T47D (cell line): ENCODE measurements around the gene ELP5.

Experiments
- DNase-seq, 2 experiments: peaks; one replicate each; pipeline versions ENCODE4 v3.0.0 to v3.0.0-alpha.2; 2011 to 2012; ENCODE audit warnings: low read depth in 1 of 2, low spot score in 1 of 2
- JUND ChIP-seq: IDR thresholded peaks from 2 replicates; pipeline ENCODE4 v1.6.1; 2012; ENCODE audit warnings: low read depth
- in situ Hi-C: cut with HindIII; loops from 2 replicates; pipeline ENCODE4 v1.10.0; 2016; ENCODE audit warnings: low sequenced_read_pairs, low pct_unique_long_range_greater_than_20kb

The ELP5 gene

GRCh38 chr17:7252176-7253043, at the start of gene ELP5:
ELP5 (plus strand) TSS chr17:7252215; CDS start chr17:7252551, 336 bp downstream.
- DNase-seq = peak; percentile 42 to 94
- in situ Hi-C loops = no loop called here
- TF ChIP-seq JUND = no peak

GRCh38 chr17:7203391-7203790, 48.6 kb upstream of the ELP5 start:
- TF ChIP-seq JUND = no peak
- DNase-seq = no peak
- in situ Hi-C loops = no loop called here

- TF ChIP-seq JUND = no peak
- no peak for DNase-seq
- in situ Hi-C loops = no loop called here
These were observed 47.7 kb upstream of the ELP5 start for GRCh38 chr17:7204336-7204735.

GRCh38 chr17:7204828-7205461, 47.1 kb upstream of the ELP5 start:
- no peak for TF ChIP-seq JUND
- in situ Hi-C loops = no loop called here
- no peak for DNase-seq

- in situ Hi-C loops = no loop called here
- TF ChIP-seq JUND = no peak
- DNase-seq = no peak
These were observed 46.5 kb upstream of the ELP5 start for GRCh38 chr17:7205561-7205960.

- TF ChIP-seq JUND = no peak
- in situ Hi-C loops = no loop called here
- no peak for DNase-seq
These were observed 44.7 kb upstream of the ELP5 start for GRCh38 chr17:7207120-7208001.

- no peak for TF ChIP-seq JUND
- in situ Hi-C loops = no loop called here
- DNase-seq = no peak
These were observed 43.9 kb upstream of the ELP5 start for GRCh38 chr17:7208027-7208571.

GRCh38 chr17:7208754-7209460, 43.1 kb upstream of the ELP5 start:
- TF ChIP-seq JUND = no peak
- DNase-seq = no peak
- in situ Hi-C loops = no loop called here

- in situ Hi-C loops = no loop called here
- no peak for TF ChIP-seq JUND
- DNase-seq = no peak
These were observed 40.3 kb upstream of the ELP5 start for GRCh38 chr17:7211491-7212273.

GRCh38 chr17:7213895-7214299, 38.1 kb upstream of the ELP5 start:
- in situ Hi-C loops = no loop called here
- no peak for TF ChIP-seq JUND
- peak; percentile 39 to 84 for DNase-seq
